Purkinje cell (primary cell): Measurements from ENCODE around the gene VWA3A. TPM values are rescaled to one million over a fixed set of nuclear protein-coding genes. Genes with fewer than 3 reads are reported as not detected.

ENCODE experiments used
- polyA plus RNA-seq: library from polyadenylated mRNA; unstranded; fragments of >200 nt; fragmentation: Nextera tagmentation; gene quantifications from 2 replicates; pipeline ENCODE4 v1.2.1, GENCODE V29; 2014

VWA3A gene
- polyA plus RNA-seq, result 0.70 and 0.74 TPM in 2 replicates

DNA sequence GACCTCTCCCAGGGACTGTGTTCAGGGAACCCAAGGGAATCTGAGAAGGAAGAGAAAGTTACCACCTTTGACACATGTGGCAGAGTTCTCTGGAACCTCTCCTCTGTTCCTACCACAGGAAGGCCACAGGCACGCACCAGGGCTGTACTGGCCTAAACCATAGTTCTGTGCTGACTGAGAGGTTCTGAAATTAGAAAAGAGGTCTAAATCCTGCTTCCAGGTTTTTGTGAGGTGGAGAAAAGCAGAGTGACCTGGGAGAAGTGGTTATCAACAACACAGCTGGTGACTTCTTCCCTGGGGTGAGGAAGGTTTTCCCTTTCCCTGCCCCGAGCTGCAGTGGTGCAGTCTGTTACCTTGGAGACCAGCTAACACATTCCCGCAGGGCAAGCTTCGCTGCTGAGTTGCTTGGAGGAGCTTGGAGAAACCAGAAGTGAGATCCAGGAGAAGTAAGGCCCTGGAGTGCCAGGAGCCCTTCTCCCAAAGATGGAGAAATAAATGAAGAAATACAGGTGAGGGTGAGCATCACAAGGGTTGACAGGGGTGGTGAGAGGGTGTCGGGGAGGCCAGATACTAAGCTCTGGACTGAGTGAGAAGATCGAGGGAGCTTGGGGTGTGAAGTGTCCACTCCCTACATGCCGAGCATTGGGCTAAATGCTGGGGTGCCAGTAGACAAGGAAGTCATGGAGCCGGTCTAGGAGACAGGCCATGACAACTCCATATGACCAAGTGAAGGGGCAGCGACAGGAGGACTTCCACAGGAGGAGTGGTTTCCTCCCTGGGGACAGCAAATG, at the start of gene VWA3A:
Gene VWA3A (plus strand): TSS at position 399 of the 791 bp plus-strand sequence. CDS start 97 bp downstream, at position 496.

DNA sequence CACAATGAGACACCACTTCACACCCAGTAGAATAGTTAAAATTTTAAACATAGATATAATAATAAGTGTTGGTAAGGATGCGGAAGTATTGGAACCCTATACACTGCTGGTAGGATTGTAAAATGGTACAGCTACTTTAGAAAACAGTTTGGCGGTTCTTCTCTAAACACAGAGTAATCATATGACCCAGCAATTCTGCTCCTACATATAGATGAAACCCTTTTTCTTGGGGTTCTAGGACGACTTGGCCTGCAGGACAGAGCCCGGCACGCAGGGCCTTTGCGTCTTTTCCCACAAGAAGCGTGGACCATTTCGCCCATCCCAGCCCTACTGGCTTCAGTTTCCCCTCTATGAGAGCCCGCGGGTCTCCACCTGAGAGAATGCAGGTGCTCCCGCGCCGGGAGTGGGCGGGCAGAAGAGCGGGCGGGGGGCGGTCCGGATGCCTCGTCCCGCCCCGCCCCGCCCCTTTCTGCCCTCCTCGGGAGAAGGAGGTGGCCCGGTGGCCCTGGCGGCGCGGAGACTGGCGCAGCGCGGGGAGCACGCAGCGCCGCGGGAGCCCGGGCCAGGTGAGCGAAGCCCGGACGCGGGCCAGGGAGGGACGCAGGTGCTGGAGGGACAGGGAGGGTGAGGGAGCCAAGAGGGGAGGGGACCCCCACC, 69.8 kb downstream of the VWA3A start, which contains the start of gene SDR42E2:
Gene SDR42E2 (plus strand): TSS at position 508 of the 657 bp plus-strand sequence. CDS start 3,077 bp downstream, outside the sequence.

DNA sequence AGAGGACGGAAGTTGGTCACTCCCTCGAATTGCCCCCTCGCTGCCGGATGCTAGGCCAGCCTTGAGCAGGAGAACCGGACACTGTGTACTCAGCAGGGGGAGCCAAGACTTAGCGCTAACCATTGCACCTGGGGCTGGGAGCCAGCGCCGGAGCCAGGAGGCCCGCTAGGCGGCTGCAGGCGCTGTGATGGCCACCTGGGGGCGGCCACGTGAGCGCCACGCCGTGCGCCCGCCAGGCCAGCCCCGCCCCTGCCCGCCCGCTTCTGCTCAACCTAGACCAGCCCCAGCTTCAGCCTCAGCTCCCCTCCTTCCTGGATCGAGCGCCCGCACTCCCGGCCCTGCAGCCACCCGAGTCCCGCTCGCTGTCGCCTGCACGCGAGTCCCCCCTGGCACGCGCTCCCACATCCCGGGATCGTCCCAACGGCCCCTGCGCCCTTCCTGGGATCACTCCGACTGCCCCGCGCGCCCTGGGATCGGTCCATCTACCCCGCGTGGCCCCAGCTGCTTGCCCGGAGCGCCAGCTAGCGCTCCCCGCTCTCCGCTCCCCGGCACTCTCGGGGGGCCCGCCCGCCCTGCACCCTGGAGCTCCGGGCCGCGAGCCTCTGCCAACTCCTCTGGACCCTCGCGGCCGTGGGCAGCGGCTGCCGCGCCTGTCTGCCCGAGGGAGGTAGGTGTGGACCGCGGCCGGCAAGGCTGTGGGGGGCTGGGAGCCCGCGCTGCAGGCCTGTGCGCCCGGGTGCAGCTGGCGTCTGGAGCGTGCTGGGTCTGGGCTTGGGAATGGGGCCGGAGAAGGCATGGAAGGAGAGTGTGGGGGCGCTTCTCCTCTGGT, 113.9 kb downstream of the VWA3A start, which contains the start of gene EEF2K:
Gene EEF2K (plus strand): TSS at position 266 of the 829 bp plus-strand sequence. CDS start 19,452 bp downstream, outside the sequence.

Other genes with a start within 250 kb of the VWA3A start
- gene NPIPB4, start 234.8 kb upstream of the VWA3A start, polyA plus RNA-seq, result 6.4 and 6.8 TPM in 2 replicates
- 360 and 429 TPM in 2 replicates for gene UQCRC2, start 139.2 kb upstream of the VWA3A start, polyA plus RNA-seq
- gene PDZD9, start 91.4 kb upstream of the VWA3A start, polyA plus RNA-seq, result 1.6 and 4.3 TPM in 2 replicates
- gene MOSMO, start 84.4 kb upstream of the VWA3A start, polyA plus RNA-seq, result 45.2 and 48.1 TPM in 2 replicates
- gene SDR42E2, start 70.0 kb downstream of the VWA3A start, polyA plus RNA-seq, result not detected in 2 replicates
- gene EEF2K, start 113.7 kb downstream of the VWA3A start, polyA plus RNA-seq, result 0.43 and 0.67 TPM in 2 replicates
- gene POLR3E, start 204.9 kb downstream of the VWA3A start, polyA plus RNA-seq, result 21.6 and 26.9 TPM in 2 replicates